IMR-90 (cell line): ENCODE results near the gene PEX5L. TPM values are rescaled to one million over a fixed set of nuclear protein-coding genes. Genes with fewer than 3 reads are reported as not detected.

ENCODE experiments used
- ATAC-seq: fragments of 200-7000 bp; cut with Tn5 transposase; 2 replicates; pipeline ENCODE4 v1.9.1; 2020; ENCODE audit warnings: low read depth, mild to moderate bottlenecking, moderate library complexity
- BruUV-seq: library from RNA; stranded (reverse); fragments of 400-500 nt; replicated peaks from 2 replicates; lab custom pipeline; 2021; lab: Mats Ljungman, UMichigan
- CTCF ChIA-PET: fragments of 300-600 bp; formaldehyde crosslinking; extraction: SDS; loops from one replicate; lab custom pipeline; 2021; ENCODE audit warnings: antibody characterized with exemption; lab: Yijun Ruan, JAX
- POLR2A ChIA-PET: fragments of 300-600 bp; sonication (Branson Sonifier 250); formaldehyde crosslinking; loops from one replicate; lab custom pipeline; 2022; ENCODE audit warnings: antibody characterized with exemption; ENCODE audit not compliant: unreplicated experiment; lab: Charles Lee
- DNase-seq: peaks from one replicate; pipeline ENCODE4 v3.0.0; 2013
- H2AFZ ChIP-seq: replicated peaks from 2 replicates; pipeline ENCODE3; 2013; ENCODE audit warnings: low read length, mild to moderate bottlenecking; ENCODE audit not compliant: poor library complexity
- H2AK5ac ChIP-seq: 2 replicates; pipeline ENCODE4 v1.6.1; 2013; ENCODE audit warnings: low read depth, low read length, inconsistent platforms
- H2AK9ac ChIP-seq: replicated peaks from 2 replicates; pipeline ENCODE3; 2013; ENCODE audit warnings: mild to moderate bottlenecking, low read depth, low read length, moderate library complexity; ENCODE audit not compliant: poor library complexity
- H2BK120ac ChIP-seq: 2 replicates; pipeline ENCODE4 v1.6.1; 2013; ENCODE audit warnings: low read depth, low read length, inconsistent platforms
- H2BK15ac ChIP-seq: 3 replicates; pipeline ENCODE4 v1.6.1; 2013; ENCODE audit warnings: low read depth, low read length, inconsistent platforms
- H2BK20ac ChIP-seq: 2 replicates; pipeline ENCODE4 v1.6.1; 2013; ENCODE audit warnings: low read depth, mild to moderate bottlenecking, inconsistent platforms, low read length, moderate library complexity
- H2BK5ac ChIP-seq: 2 replicates; pipeline ENCODE4 v1.6.1; 2013; ENCODE audit warnings: mild to moderate bottlenecking, low read depth, low read length, inconsistent platforms; ENCODE audit not compliant: poor library complexity, severe bottlenecking
- H3K14ac ChIP-seq: replicated peaks from 2 replicates; pipeline ENCODE4 v1.6.1; 2013; ENCODE audit warnings: low read depth, low read length, inconsistent platforms
- H3K18ac ChIP-seq: 2 replicates; pipeline ENCODE4 v1.6.1; 2013; ENCODE audit warnings: low read depth, low read length, control low read depth
- H3K23ac ChIP-seq: 2 replicates; pipeline ENCODE4 v1.6.1; 2013; ENCODE audit warnings: low read depth, low read length, inconsistent platforms
- H3K27ac ChIP-seq: 2 replicates; pipeline ENCODE4 v1.5.1; 2013; ENCODE audit warnings: mild to moderate bottlenecking, control low read depth, low read length; ENCODE audit not compliant: insufficient read depth
- H3K27me3 ChIP-seq: 2 replicates; pipeline ENCODE4 v1.6.1; 2013; ENCODE audit warnings: low read length; ENCODE audit not compliant: control insufficient read depth, insufficient read depth
- H3K36me3 ChIP-seq: 2 replicates; pipeline ENCODE4 v1.6.1; 2013; ENCODE audit warnings: low read length, mixed read lengths; ENCODE audit not compliant: control insufficient read depth, insufficient read depth
- H3K4ac ChIP-seq: 2 replicates; pipeline ENCODE4 v1.6.1; 2013; ENCODE audit warnings: low read depth, low read length, inconsistent platforms
- H3K4me1 ChIP-seq: 2 replicates; pipeline ENCODE4 v1.6.1; 2013; ENCODE audit warnings: low read length, mixed read lengths; ENCODE audit not compliant: control insufficient read depth, insufficient read depth
- H3K4me2 ChIP-seq: 2 replicates; pipeline ENCODE4 v1.6.1; 2013; ENCODE audit warnings: low read depth, mild to moderate bottlenecking, control low read depth, low read length, moderate library complexity
- H3K4me3 ChIP-seq: 2 replicates; pipeline ENCODE4 v1.5.1; 2013; ENCODE audit warnings: low read depth, mild to moderate bottlenecking, control low read depth, low read length, moderate library complexity; ENCODE audit not compliant: insufficient read depth
- H3K56ac ChIP-seq: 2 replicates; pipeline ENCODE4 v1.6.1; 2013; ENCODE audit warnings: low read length, inconsistent platforms; ENCODE audit not compliant: insufficient read depth; ENCODE audit errors: extremely low read depth
- H3K79me1 ChIP-seq, 2 experiments: 2 replicates each; pipeline ENCODE4 v1.6.1; 2013; ENCODE audit warnings: low read length in 2 of 2, inconsistent platforms in 1 of 2, low read depth in 1 of 2
- H3K9ac ChIP-seq: 2 replicates; pipeline ENCODE4 v1.6.1; 2013; ENCODE audit warnings: low read depth, low read length, control low read depth
- H3K9me1 ChIP-seq: 2 replicates; pipeline ENCODE4 v1.6.1; 2013; ENCODE audit warnings: low read length, inconsistent platforms; ENCODE audit not compliant: insufficient read depth
- H3K9me3 ChIP-seq: 2 replicates; pipeline ENCODE4 v1.6.1; 2013; ENCODE audit warnings: low read length; ENCODE audit not compliant: control insufficient read depth, insufficient read depth
- H4K20me1 ChIP-seq: 2 replicates; pipeline ENCODE4 v1.6.1; 2013; ENCODE audit warnings: low read length, inconsistent platforms; ENCODE audit not compliant: insufficient read depth
- H4K5ac ChIP-seq: 2 replicates; pipeline ENCODE4 v1.6.1; 2013; ENCODE audit warnings: mild to moderate bottlenecking, low read depth, low read length, control low read depth
- H4K8ac ChIP-seq, 2 experiments: 2 replicates each; pipeline ENCODE4 v1.6.1; 2013; ENCODE audit warnings: low read depth in 2 of 2, low read length in 2 of 2, control low read depth in 1 of 2, inconsistent platforms in 1 of 2
- H4K91ac ChIP-seq: 2 replicates; pipeline ENCODE4 v1.6.1; 2013; ENCODE audit warnings: low read depth, low read length, inconsistent platforms; ENCODE audit not compliant: insufficient read depth
- CHD1 ChIP-seq: IDR thresholded peaks from 2 replicates; pipeline ENCODE4 v1.6.1; 2012; ENCODE audit warnings: low read depth, low read length, improper control_type of control experiment
- FOS ChIP-seq: fragments of 150-350 bp; IDR thresholded peaks from 2 replicates; pipeline ENCODE4 v1.6.1; 2016; ENCODE audit warnings: low read depth, low read length
- MAZ ChIP-seq: IDR thresholded peaks from 2 replicates; pipeline ENCODE4 v1.6.1; 2012; ENCODE audit warnings: low read depth, mild to moderate bottlenecking, low read length, improper control_type of control experiment, moderate library complexity, borderline replicate concordance
- MXI1 ChIP-seq: IDR thresholded peaks from 2 replicates; pipeline ENCODE4 v1.6.1; 2012; ENCODE audit warnings: low read depth, mild to moderate bottlenecking, low read length, moderate library complexity, borderline replicate concordance
- NFE2L2 ChIP-seq: fragments of 150-350 bp; IDR thresholded peaks from 2 replicates; pipeline ENCODE4 v1.6.1; 2016; ENCODE audit warnings: low read depth, mild to moderate bottlenecking, low read length
- POLR2A ChIP-seq: IDR thresholded peaks from 2 replicates; pipeline ENCODE4 v1.6.1; 2012; ENCODE audit warnings: mild to moderate bottlenecking, low read depth, low read length
- RAD21 ChIP-seq: IDR thresholded peaks from 2 replicates; pipeline ENCODE4 v1.6.1; 2012; ENCODE audit warnings: low read length, improper control_type of control experiment
- RCOR1 ChIP-seq: IDR thresholded peaks from 2 replicates; pipeline ENCODE4 v1.6.1; 2012; ENCODE audit warnings: mild to moderate bottlenecking, low read length, improper control_type of control experiment; ENCODE audit not compliant: insufficient replicate concordance
- RFX5 ChIP-seq: IDR thresholded peaks from 2 replicates; pipeline ENCODE4 v1.8.0; 2012; ENCODE audit warnings: low read depth, mild to moderate bottlenecking, low read length, moderate library complexity
- WGBS, 2 experiments: methylation state at CpG; one replicate each; pipeline versions ENCODE4 v1.1.5 to v1.1.7; 2013; ENCODE audit warnings: missing lambda C conversion rate in 2 of 2; ENCODE audit not compliant: insufficient read length in 1 of 2; ENCODE audit errors: extremely low coverage in 2 of 2; 5-methylcytosine and 5-hydroxymethylcytosine counted together
- dilution Hi-C: fragments of 300-500 bp; cut with HindIII; formaldehyde crosslinking; loops from one replicate; pipeline ENCODE4 v1.14.3; 2018; ENCODE audit warnings: low sequenced_read_pairs; ENCODE audit not compliant: unreplicated experiment
- in situ Hi-C: fragments of 300-500 bp; cut with MboI; formaldehyde crosslinking; loops from 3 replicates; pipeline ENCODE4 v1.14.3; 2019; ENCODE audit warnings: low sequenced_read_pairs, inconsistent platforms, mixed read lengths
- intact Hi-C: fragments of 100-400 bp; cut with micrococcal nuclease; formaldehyde crosslinking; loops from 2 replicates; pipeline ENCODE4 v1.10.0; 2022
- polyA plus RNA-seq, 3 experiments: library from polyadenylated mRNA; depleted of rRNA; stranded (reverse); fragments of >200 nt; gene quantifications; 2 replicates each; pipeline ENCODE4 v1.2.3, GENCODE V29; 2012; ENCODE audit warnings: low replicate concordance in 1 of 3
- total RNA-seq: library from RNA; depleted of rRNA; stranded (reverse); fragments of >200 nt; gene quantifications from 2 replicates; pipeline ENCODE4 v1.2.3, GENCODE V29; 2012
- TF ChIP-seq, protein P1 (sequence below): fragments of 150-350 bp; IDR thresholded peaks from 2 replicates; pipeline ENCODE4 v1.6.1; 2016; ENCODE audit warnings: low read depth, mild to moderate bottlenecking, low read length, moderate library complexity, borderline replicate concordance
- TF ChIP-seq, protein P2 (sequence below): fragments of 150-350 bp; IDR thresholded peaks from 2 replicates; pipeline ENCODE4 v1.6.1; 2017; ENCODE audit warnings: mild to moderate bottlenecking, antibody characterized with exemption, low read length, low read depth

Gene PEX5L
- total and polyA plus RNA-seq, 2 of the 4 experiments (the other 2 are of a cell fraction) = not detected

DNA sequence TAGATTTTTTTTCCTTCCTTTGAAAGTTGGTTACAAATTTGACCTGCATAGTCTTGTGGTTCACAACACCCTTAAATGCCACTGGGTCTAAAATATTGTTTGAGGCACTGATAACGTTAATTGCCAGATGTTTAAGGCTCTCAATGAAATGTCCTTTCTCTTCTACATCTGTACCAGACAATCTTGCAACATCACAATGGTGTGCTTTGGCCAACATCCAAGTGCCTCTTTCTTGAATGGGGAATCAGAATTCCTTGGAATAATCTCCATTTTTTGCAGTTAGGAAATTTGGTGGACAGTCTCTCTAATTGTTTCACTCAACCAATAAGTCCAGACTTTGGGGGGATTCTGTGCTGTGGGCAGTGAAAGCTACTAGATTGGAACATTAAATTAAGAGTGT, 26.0 kb upstream of the PEX5L start:
- H3K4me2 ChIP-seq = no peak overlapping the region
- no peak overlapping the region for H4K91ac ChIP-seq
- no peak overlapping the region for H4K8ac ChIP-seq
- no peaks in the 10 kb centered on the region for H3K79me1 ChIP-seq
- TF ChIP-seq, protein P1, sequence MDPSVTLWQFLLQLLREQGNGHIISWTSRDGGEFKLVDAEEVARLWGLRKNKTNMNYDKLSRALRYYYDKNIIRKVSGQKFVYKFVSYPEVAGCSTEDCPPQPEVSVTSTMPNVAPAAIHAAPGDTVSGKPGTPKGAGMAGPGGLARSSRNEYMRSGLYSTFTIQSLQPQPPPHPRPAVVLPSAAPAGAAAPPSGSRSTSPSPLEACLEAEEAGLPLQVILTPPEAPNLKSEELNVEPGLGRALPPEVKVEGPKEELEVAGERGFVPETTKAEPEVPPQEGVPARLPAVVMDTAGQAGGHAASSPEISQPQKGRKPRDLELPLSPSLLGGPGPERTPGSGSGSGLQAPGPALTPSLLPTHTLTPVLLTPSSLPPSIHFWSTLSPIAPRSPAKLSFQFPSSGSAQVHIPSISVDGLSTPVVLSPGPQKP = no peak
- TF ChIP-seq MAZ = no peak
- no peak for TF ChIP-seq RAD21
- TF ChIP-seq MXI1 = no peak
- TF ChIP-seq RFX5 = no peak
- TF ChIP-seq CHD1 = no peak
- TF ChIP-seq, protein P2, sequence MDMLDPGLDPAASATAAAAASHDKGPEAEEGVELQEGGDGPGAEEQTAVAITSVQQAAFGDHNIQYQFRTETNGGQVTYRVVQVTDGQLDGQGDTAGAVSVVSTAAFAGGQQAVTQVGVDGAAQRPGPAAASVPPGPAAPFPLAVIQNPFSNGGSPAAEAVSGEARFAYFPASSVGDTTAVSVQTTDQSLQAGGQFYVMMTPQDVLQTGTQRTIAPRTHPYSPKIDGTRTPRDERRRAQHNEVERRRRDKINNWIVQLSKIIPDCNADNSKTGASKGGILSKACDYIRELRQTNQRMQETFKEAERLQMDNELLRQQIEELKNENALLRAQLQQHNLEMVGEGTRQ = no peak
- TF ChIP-seq NFE2L2 = no peak
- TF ChIP-seq POLR2A = no peak
- TF ChIP-seq FOS = no peak
- no peak for TF ChIP-seq RCOR1
- DNase-seq (no peak), ATAC-seq (no peak)
- H2BK20ac ChIP-seq = no peak overlapping the region
- dilution Hi-C loops (no loop called here), intact Hi-C loops (no loop called here), in situ Hi-C loops (no loop called here)
- no peaks in the 10 kb centered on the region for H4K20me1 ChIP-seq
- no peak overlapping the region for H2AK9ac ChIP-seq
- no peak overlapping the region for H3K4me3 ChIP-seq
- H3K4me1 ChIP-seq = no peaks in the 10 kb centered on the region
- no peak overlapping the region for H2BK120ac ChIP-seq
- H3K14ac ChIP-seq = no peak overlapping the region
- no peak overlapping the region for H2BK5ac ChIP-seq
- BruUV-seq = no TSS peak
- no peak overlapping the region for H3K23ac ChIP-seq
- no peak overlapping the region for H2AFZ ChIP-seq
- POLR2A ChIA-PET = no interaction called here
- no peaks in the 10 kb centered on the region for H3K36me3 ChIP-seq
- H3K9me3 ChIP-seq = no peaks in the 10 kb centered on the region; the same call in 1 of the 2 replicates
- H2BK15ac ChIP-seq = no peak overlapping the region
- H3K18ac ChIP-seq = no peak overlapping the region
- no peak overlapping the region for H3K9ac ChIP-seq
- no peak overlapping the region for H3K56ac ChIP-seq
- H3K4ac ChIP-seq = no peak overlapping the region
- no peak overlapping the region for H3K27ac ChIP-seq
- CTCF ChIA-PET = interaction anchor here (0.6 kb wide), 1 partner anchor 295 kb away, joined by 3 read pairs; no protein-coding TSS in a partner anchor
- no peaks in the 10 kb centered on the region for H3K9me1 ChIP-seq
- WGBS, 2 experiments = no CpG with 5 or more reads among the region's 1 CpG
- no peaks in the 10 kb centered on the region for H3K27me3 ChIP-seq
- H2AK5ac ChIP-seq = no peak overlapping the region
- no peak overlapping the region for H4K5ac ChIP-seq
